ENCODE data around the gene ARHGEF25.

- no peak for TF ChIP-seq EZH2 (IDR thresholded peaks at IDR 0.05; ENCODE audit: insufficient read depth, low read length)
- TF ChIP-seq CTCF (IDR thresholded peaks at IDR 0.05; ENCODE audit: insufficient read depth, low read depth, low read length): no peak
Measured at GRCh38 chr12:57625261-57626032, 14.2 kb downstream of the ARHGEF25 start.
